NT2/D1 (cell line): Measurements from ENCODE around the gene GOLGA6L1.
"Not testable (repeated sequence)": the region's sequence is repeated elsewhere in the genome, so short reads cannot be mapped to it uniquely, and the experiment has no call there.

ENCODE experiments used
- YY1 ChIP-seq: IDR thresholded peaks from 2 replicates; pipeline ENCODE4 v1.6.1; 2011; ENCODE audit not compliant: insufficient read length, insufficient read depth
- ZNF274 ChIP-seq: IDR thresholded peaks from 2 replicates; pipeline ENCODE4 v1.6.1; 2011; ENCODE audit warnings: mild to moderate bottlenecking, low read depth, low read length

DNA sequence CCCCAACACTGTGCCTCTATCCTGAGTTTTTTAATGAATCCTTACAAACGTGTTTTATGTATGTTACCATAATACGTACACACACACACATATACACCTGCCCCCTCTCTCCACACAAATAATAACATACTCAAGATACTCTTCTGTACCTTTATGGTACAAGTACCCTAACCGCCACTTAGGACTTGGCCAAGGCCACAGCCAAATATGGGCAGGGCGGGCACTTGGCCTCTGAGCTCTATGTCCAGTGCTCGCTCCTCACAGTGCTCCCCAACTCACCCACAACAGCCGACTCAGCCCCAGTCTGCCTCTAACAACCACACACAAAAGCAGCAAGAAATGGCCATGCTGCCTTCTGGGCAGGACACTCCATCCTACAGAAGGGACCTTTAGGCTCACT is 3.8 kb downstream of the GOLGA6L1 start:
- not testable (repeated sequence) for TF ChIP-seq YY1, ZNF274
